ENCODE results near the gene CTSZ. TPM values are rescaled to one million over a fixed set of nuclear protein-coding genes. Genes with fewer than 3 reads are reported as not detected.

Gene CTSZ
- total and polyA plus RNA-seq, 2 of the 4 experiments (the other 2 are of a cell fraction), result 46.1 to 88.5 TPM

- H3K23ac ChIP-seq (ENCODE audit: low read depth, low read length), result no peak overlapping the region
- no peak overlapping the region for H3K27ac ChIP-seq (ENCODE audit: insufficient read depth, low read length)
- ChIA-PET POLR2A (ENCODE audit: unreplicated experiment) (no interaction called here), CTCF (no interaction called here)
- no peak overlapping the region for H3K18ac ChIP-seq (ENCODE audit: low read depth, low read length)
- no peak for TF ChIP-seq CHD1 (IDR thresholded peaks at IDR 0.05; ENCODE audit: low read depth, low read length)
- H3K56ac ChIP-seq (ENCODE audit: extremely low read depth, insufficient read depth, low read length), result no peak overlapping the region
- H4K8ac ChIP-seq (ENCODE audit: low read depth in 2 of 2, low read length in 2 of 2), result peak overlapping the region; percentile 52 to 91; a peak in 1 of 4 replicates
- H4K20me1 ChIP-seq (ENCODE audit: insufficient read depth, low read length), result no peaks in the 10 kb centered on the region
- BruUV-seq (replicated peaks), result no TSS peak
- H2AFZ ChIP-seq (replicated peaks; ENCODE audit: low read length, poor library complexity), result no peak overlapping the region
- H3K9me3 ChIP-seq (ENCODE audit: control insufficient read depth, insufficient read depth, low read length), result no peaks in the 10 kb centered on the region
- no peak overlapping the region; the same call in 2 of the 3 replicates for H2BK15ac ChIP-seq (ENCODE audit: low read depth, low read length)
- 100% methylated on average over 1 of the region's 8 CpGs; no CpG with 5 or more reads in 1 of the 2 experiments for WGBS, 2 experiments (ENCODE audit: extremely low coverage in 2 of 2, insufficient read length in 1 of 2)
- dilution Hi-C loops (cut with HindIII; ENCODE audit: low sequenced_read_pairs, unreplicated experiment) (no loop called here), intact Hi-C loops (cut with micrococcal nuclease) (no loop called here), in situ Hi-C loops (cut with MboI; ENCODE audit: low sequenced_read_pairs) (no loop called here)
- DNase-seq (no peak), ATAC-seq (ENCODE audit: low read depth) (no peak)
- H4K5ac ChIP-seq (ENCODE audit: low read depth, low read length), result no peak overlapping the region; the same call in 1 of the 2 replicates
- peak overlapping the region; percentile 14 for H3K14ac ChIP-seq (replicated peaks; ENCODE audit: low read depth, low read length)
- no peak overlapping the region for H3K9ac ChIP-seq (ENCODE audit: low read depth, low read length)
- no peaks in the 10 kb centered on the region for H3K36me3 ChIP-seq (ENCODE audit: control insufficient read depth, insufficient read depth, low read length)
- peaks cover 23% of the 10 kb centered on the region for H3K9me1 ChIP-seq (ENCODE audit: insufficient read depth, low read length)
- H3K4me1 ChIP-seq (ENCODE audit: control insufficient read depth, insufficient read depth, low read length), result peaks cover 27% of the 10 kb centered on the region
- H4K91ac ChIP-seq (ENCODE audit: insufficient read depth, low read depth, low read length), result peak overlapping the region; percentile 80; the same call in 1 of the 2 replicates
- H2BK20ac ChIP-seq (ENCODE audit: low read depth, low read length), result no peak overlapping the region
- H3K27me3 ChIP-seq (ENCODE audit: control insufficient read depth, insufficient read depth, low read length), result no peaks in the 10 kb centered on the region
- H3K4me2 ChIP-seq (ENCODE audit: low read depth, low read length), result no peak overlapping the region
- H2BK5ac ChIP-seq (ENCODE audit: low read depth, low read length, poor library complexity, severe bottlenecking), result no peak overlapping the region
- H2BK120ac ChIP-seq (ENCODE audit: low read depth, low read length), result peak overlapping the region; percentile 89
- peaks cover 8 to 14% of the 10 kb centered on the region in 2 experiments; a peak in 2 of 4 replicates for H3K79me1 ChIP-seq (ENCODE audit: low read depth in 1 of 2, low read length in 2 of 2)
- H2AK5ac ChIP-seq (ENCODE audit: low read depth, low read length), result peak overlapping the region; percentile 10; the same call in 1 of the 2 replicates
- peak overlapping the region; percentile 48 for H3K4ac ChIP-seq (ENCODE audit: low read depth, low read length)
- peak overlapping the region; percentile 23 for H2AK9ac ChIP-seq (replicated peaks; ENCODE audit: low read depth, low read length, poor library complexity)
- no peak overlapping the region for H3K4me3 ChIP-seq (ENCODE audit: insufficient read depth, low read depth, low read length)
Measured at GRCh38 chr20:59010321-59010994, 3.4 kb upstream of the CTSZ start.

All from IMR-90 (cell line).